GM13976 (cell line): Measurements from ENCODE around the gene HS3ST2.

Source experiments
- DNase-seq: peaks from one replicate; pipeline ENCODE4 v3.0.0; 2012; ENCODE audit warnings: low spot score
- CTCF ChIP-seq: IDR thresholded peaks from 2 replicates; pipeline ENCODE4 v1.5.1; 2012; ENCODE audit warnings: borderline replicate concordance, mild to moderate bottlenecking; ENCODE audit not compliant: insufficient read depth; ENCODE audit errors: extremely low read depth, missing control alignments, control extremely low read depth
- in situ Hi-C: fragments of 300-500 bp; cut with MboI; formaldehyde crosslinking; loops from one replicate; pipeline ENCODE4 v1.12.0; 2022; ENCODE audit warnings: low sequenced_read_pairs, mixed read lengths, inconsistent platforms; ENCODE audit not compliant: unreplicated experiment

The HS3ST2 gene

GRCh38 chr16:22945361-22945760 lies 131.4 kb downstream of the HS3ST2 start:
- in situ Hi-C loops, result no loop called here
- no peak for DNase-seq
- no peak for TF ChIP-seq CTCF

- in situ Hi-C loops, result no loop called here
- DNase-seq, result no peak
- no peak for TF ChIP-seq CTCF
These were observed 132.5 kb downstream of the HS3ST2 start for GRCh38 chr16:22946433-22946832.

GRCh38 chr16:22948058-22948602 lies 134.2 kb downstream of the HS3ST2 start:
- peak; percentile 32 for DNase-seq
- TF ChIP-seq CTCF, result no peak
- in situ Hi-C loops, result no loop called here

- DNase-seq, result peak; percentile 80
- in situ Hi-C loops, result no loop called here
- peak; percentile 61 for TF ChIP-seq CTCF
These were observed 134.8 kb downstream of the HS3ST2 start for GRCh38 chr16:22948603-22949368.

GRCh38 chr16:22955461-22956070 lies 141.6 kb downstream of the HS3ST2 start:
- TF ChIP-seq CTCF, result no peak
- in situ Hi-C loops, result no loop called here
- no peak for DNase-seq

- no peak for DNase-seq
These were observed 147.2 kb downstream of the HS3ST2 start for GRCh38 chr16:22961206-22961605.

More at GRCh38 chr16:22961206-22961605, 147.2 kb downstream of the HS3ST2 start:
- no peak for TF ChIP-seq CTCF
- in situ Hi-C loops, result no loop called here
